ENCODE results near the gene TAS2R16.
A peak's percentile ranks its signal among the peaks of the same experiment; 100 is the strongest.

TAS2R16 gene

DNA sequence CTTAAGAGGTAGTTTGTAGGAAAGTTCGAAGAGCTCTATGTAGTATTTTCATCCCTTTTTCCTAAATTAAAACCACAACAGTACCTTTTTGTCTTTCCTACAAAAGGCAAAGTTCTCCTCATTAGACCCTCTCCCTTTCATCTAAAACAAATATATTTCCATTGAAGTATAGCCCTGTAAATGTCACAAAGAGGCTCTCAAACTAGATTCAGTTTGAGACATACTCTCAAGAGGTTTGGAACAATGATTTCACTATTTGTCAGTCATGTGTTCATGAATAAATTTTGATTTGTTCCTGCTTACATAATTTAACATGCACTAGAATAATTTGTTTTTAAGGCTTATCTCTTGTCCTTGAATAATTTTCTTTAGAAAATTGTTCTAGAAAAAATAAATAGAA lies 12.2 kb downstream of the TAS2R16 start:
- TF ChIP-seq CTCF (IDR thresholded peaks at IDR 0.05; ENCODE audit: poor library complexity, severe bottlenecking) = no peak
- no peaks in the 10 kb centered on the region for H3K4me1 ChIP-seq (ENCODE audit: insufficient read depth, poor library complexity, severe bottlenecking)
- H3K27me3 ChIP-seq (ENCODE audit: insufficient read depth, poor library complexity, severe bottlenecking) = no peaks in the 10 kb centered on the region
- ATAC-seq (ENCODE audit: low read depth) (no peak), DNase-seq (ENCODE audit: low spot score) (no peak)
- no peaks in the 10 kb centered on the region for H3K9me3 ChIP-seq (ENCODE audit: severe bottlenecking)
- no peak overlapping the region for H3K27ac ChIP-seq (ENCODE audit: poor library complexity, severe bottlenecking)
- H3K36me3 ChIP-seq (ENCODE audit: low read depth) = no peaks in the 10 kb centered on the region
- H3K4me3 ChIP-seq (ENCODE audit: severe bottlenecking) = no peak overlapping the region

- no peaks in the 10 kb centered on the region for H3K36me3 ChIP-seq (ENCODE audit: low read depth)
- ATAC-seq (ENCODE audit: low read depth) = no peak
- H3K4me1 ChIP-seq (ENCODE audit: insufficient read depth, poor library complexity, severe bottlenecking) = no peaks in the 10 kb centered on the region
- DNase-seq (ENCODE audit: low spot score) = no peak
- H3K9me3 ChIP-seq (ENCODE audit: severe bottlenecking) = no peaks in the 10 kb centered on the region
- no peaks in the 10 kb centered on the region for H3K27me3 ChIP-seq (ENCODE audit: insufficient read depth, poor library complexity, severe bottlenecking)
- H3K4me3 ChIP-seq (ENCODE audit: severe bottlenecking) = no peak overlapping the region
- no peak for TF ChIP-seq CTCF (IDR thresholded peaks at IDR 0.05; ENCODE audit: poor library complexity, severe bottlenecking)
- no peak overlapping the region for H3K27ac ChIP-seq (ENCODE audit: poor library complexity, severe bottlenecking)
These were observed 20.2 kb downstream of the TAS2R16 start for GRCh38 chr7:122975341-122975740.

DNA sequence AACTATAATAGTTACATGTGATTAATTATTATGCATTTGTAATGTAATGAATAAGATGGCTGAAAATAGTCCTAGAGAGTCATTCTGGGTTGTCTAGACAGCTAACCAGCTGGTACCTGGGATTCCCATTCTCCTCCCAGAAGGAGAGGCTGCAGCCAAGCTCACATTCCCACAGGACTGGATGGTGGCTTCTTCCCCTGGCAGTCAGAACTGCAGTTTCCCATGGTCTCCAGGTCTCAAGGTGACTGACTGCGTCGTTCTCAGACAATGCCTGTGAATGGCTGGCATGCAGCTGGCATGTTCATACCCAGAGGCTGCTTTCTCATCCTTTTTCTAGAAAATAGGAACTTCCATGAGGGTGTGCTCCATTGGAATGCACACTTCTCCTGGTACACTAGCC lies 21.3 kb downstream of the TAS2R16 start:
- Histone ChIP-seq H3K27me3 (ENCODE audit: insufficient read depth, poor library complexity, severe bottlenecking) (no peaks in the 10 kb centered on the region), H3K36me3 (ENCODE audit: low read depth) (no peaks in the 10 kb centered on the region), H3K27ac (ENCODE audit: poor library complexity, severe bottlenecking) (no peak overlapping the region), H3K9me3 (ENCODE audit: severe bottlenecking) (no peaks in the 10 kb centered on the region), H3K4me1 (ENCODE audit: insufficient read depth, poor library complexity, severe bottlenecking) (no peaks in the 10 kb centered on the region), H3K4me3 (ENCODE audit: severe bottlenecking) (no peak overlapping the region)
- DNase-seq (ENCODE audit: low spot score) (no peak), ATAC-seq (ENCODE audit: low read depth) (peak; percentile 35; the same call in 2 of the 3 replicates)
- TF ChIP-seq CTCF (IDR thresholded peaks at IDR 0.05; ENCODE audit: poor library complexity, severe bottlenecking) = no peak

GRCh38 chr7:122972056-122972455 lies 23.4 kb downstream of the TAS2R16 start:
- TF ChIP-seq CTCF (IDR thresholded peaks at IDR 0.05; ENCODE audit: poor library complexity, severe bottlenecking) = no peak
- Histone ChIP-seq H3K9me3 (ENCODE audit: severe bottlenecking) (no peaks in the 10 kb centered on the region), H3K36me3 (ENCODE audit: low read depth) (no peaks in the 10 kb centered on the region), H3K4me3 (ENCODE audit: severe bottlenecking) (no peak overlapping the region), H3K4me1 (ENCODE audit: insufficient read depth, poor library complexity, severe bottlenecking) (no peaks in the 10 kb centered on the region), H3K27me3 (ENCODE audit: insufficient read depth, poor library complexity, severe bottlenecking) (no peaks in the 10 kb centered on the region), H3K27ac (ENCODE audit: poor library complexity, severe bottlenecking) (no peak overlapping the region)
- ATAC-seq (ENCODE audit: low read depth) = no peak
- DNase-seq (ENCODE audit: low spot score) = no peak

DNA sequence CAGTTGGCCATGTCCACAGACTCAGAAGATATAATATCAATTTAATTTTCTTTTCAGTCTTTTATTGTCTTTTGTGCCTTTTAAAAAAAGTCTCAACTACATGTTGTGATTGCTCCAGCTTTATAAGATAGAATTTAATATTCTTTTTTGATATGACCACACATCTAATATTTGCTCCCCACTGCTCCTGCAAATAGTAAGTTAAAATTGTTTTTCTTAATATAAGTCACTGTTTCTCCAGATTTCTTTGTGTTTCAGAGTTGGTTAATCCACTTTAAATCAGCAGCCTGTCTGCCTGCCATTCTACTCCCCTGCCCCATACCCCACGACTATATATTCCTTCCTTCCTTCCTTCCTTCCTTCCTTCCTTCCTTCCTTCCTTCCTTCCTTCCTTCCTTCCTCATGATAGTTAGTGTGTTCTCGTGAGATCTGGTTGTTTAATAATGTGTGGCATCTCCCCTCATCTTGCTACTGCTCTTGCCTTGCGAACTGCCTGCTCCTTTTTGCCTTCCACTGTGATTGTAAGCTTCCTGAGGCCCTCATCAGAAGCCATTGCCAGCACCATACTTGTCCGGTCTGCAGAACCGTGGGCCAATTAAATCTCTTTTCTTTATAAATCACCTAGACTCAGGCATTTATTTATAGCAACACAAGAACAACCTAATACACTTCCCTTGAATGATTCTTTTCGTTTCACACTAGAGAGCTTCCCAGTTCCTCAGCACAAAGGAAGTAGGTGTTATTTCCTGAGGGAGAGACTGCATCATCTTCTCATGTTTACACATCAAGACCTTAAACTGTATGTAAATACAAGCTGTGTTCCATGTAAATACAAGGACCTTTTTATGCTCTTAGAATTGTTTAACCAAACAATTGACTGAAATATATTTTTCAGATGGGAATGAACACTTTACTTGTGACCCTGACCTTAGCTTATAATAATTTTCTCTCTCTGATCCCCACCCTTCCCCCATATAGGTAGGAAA lies 24.5 kb downstream of the TAS2R16 start:
- H3K4me3 ChIP-seq (ENCODE audit: severe bottlenecking) = no peak overlapping the region
- H3K27ac ChIP-seq (ENCODE audit: poor library complexity, severe bottlenecking) = no peak overlapping the region
- TF ChIP-seq CTCF (IDR thresholded peaks at IDR 0.05; ENCODE audit: poor library complexity, severe bottlenecking) = no peak
- no peaks in the 10 kb centered on the region for H3K27me3 ChIP-seq (ENCODE audit: insufficient read depth, poor library complexity, severe bottlenecking)
- ATAC-seq (ENCODE audit: low read depth) = no peak
- no peaks in the 10 kb centered on the region for H3K4me1 ChIP-seq (ENCODE audit: insufficient read depth, poor library complexity, severe bottlenecking)
- no peak for DNase-seq (ENCODE audit: low spot score)
- H3K36me3 ChIP-seq (ENCODE audit: low read depth) = no peaks in the 10 kb centered on the region
- H3K9me3 ChIP-seq (ENCODE audit: severe bottlenecking) = no peaks in the 10 kb centered on the region

Data from RWPE2 (cell line).